Astrocyte (in vitro differentiated cells and primary cell): ENCODE data around the gene TLL1. TPM values are rescaled to one million over a fixed set of nuclear protein-coding genes. Genes with fewer than 3 reads are reported as not detected.

ENCODE experiments used
- DNase-seq: peaks from one replicate; pipeline ENCODE4 v3.0.0-alpha.2; 2010; ENCODE audit warnings: low read depth
- FAIRE-seq: peaks from 2 replicates; lab custom pipeline; 2011; peaks lifted over from hg19 to GRCh38; lab: Jason Lieb, UNC
- H2AFZ ChIP-seq: 2 replicates; pipeline ENCODE4 v1.6.0; 2012; ENCODE audit warnings: low read depth, low read length, inconsistent platforms
- H3K27ac ChIP-seq: 2 replicates; pipeline ENCODE4 v1.5.1; 2011; ENCODE audit warnings: low read depth, low read length, inconsistent platforms
- H3K27me3 ChIP-seq: 2 replicates; pipeline ENCODE4 v1.6.0; 2011; ENCODE audit warnings: low read length, inconsistent platforms; ENCODE audit not compliant: insufficient read depth
- H3K36me3 ChIP-seq: 2 replicates; pipeline ENCODE4 v1.5.1; 2011; ENCODE audit warnings: low read length, inconsistent platforms; ENCODE audit not compliant: insufficient read depth
- H3K4me1 ChIP-seq: 2 replicates; pipeline ENCODE4 v1.5.1; 2011; ENCODE audit warnings: low read length, inconsistent platforms; ENCODE audit not compliant: insufficient read depth
- H3K4me2 ChIP-seq: 2 replicates; pipeline ENCODE4 v1.6.0; 2012; ENCODE audit warnings: low read length, inconsistent platforms
- H3K4me3 ChIP-seq: 2 replicates; pipeline ENCODE4 v1.5.1; 2011; ENCODE audit warnings: low read depth, mild to moderate bottlenecking, low read length, inconsistent platforms; ENCODE audit not compliant: insufficient read depth
- H3K79me2 ChIP-seq: 2 replicates; pipeline ENCODE4 v1.6.0; 2012; ENCODE audit warnings: mild to moderate bottlenecking, low read length, inconsistent platforms; ENCODE audit not compliant: insufficient read depth
- H3K9ac ChIP-seq: 2 replicates; pipeline ENCODE4 v1.6.0; 2012; ENCODE audit warnings: mild to moderate bottlenecking, low read length, inconsistent platforms
- H3K9me3 ChIP-seq: 2 replicates; pipeline ENCODE4 v1.5.1; 2012; ENCODE audit warnings: low read depth, mild to moderate bottlenecking, low read length, inconsistent platforms; ENCODE audit not compliant: insufficient read depth
- H4K20me1 ChIP-seq: 2 replicates; pipeline ENCODE4 v1.6.0; 2012; ENCODE audit warnings: low read length, inconsistent platforms; ENCODE audit not compliant: insufficient read depth
- H3K27ac Mint-ChIP-seq: one replicate; pipeline ENCODE4 v1.8.0; 2021; ENCODE audit warnings: mild to moderate bottlenecking, mixed read lengths; ENCODE audit not compliant: unreplicated experiment
- H3K27me3 Mint-ChIP-seq: one replicate; pipeline ENCODE4 v1.8.0; 2021; ENCODE audit warnings: low read depth, mixed read lengths; ENCODE audit not compliant: unreplicated experiment
- H3K36me3 Mint-ChIP-seq: one replicate; pipeline ENCODE4 v1.8.0; 2021; ENCODE audit warnings: low read depth, mixed read lengths; ENCODE audit not compliant: unreplicated experiment
- H3K4me1 Mint-ChIP-seq: one replicate; pipeline ENCODE4 v1.8.0; 2021; ENCODE audit warnings: low read depth, mixed read lengths; ENCODE audit not compliant: unreplicated experiment
- H3K4me3 Mint-ChIP-seq: one replicate; pipeline ENCODE4 v1.8.0; 2021; ENCODE audit warnings: mild to moderate bottlenecking, moderate library complexity, mixed read lengths; ENCODE audit not compliant: unreplicated experiment
- H3K9me3 Mint-ChIP-seq: one replicate; pipeline ENCODE4 v1.8.0; 2021; ENCODE audit warnings: mild to moderate bottlenecking, mixed read lengths; ENCODE audit not compliant: unreplicated experiment
- CTCF ChIP-seq: IDR thresholded peaks from 2 replicates; pipeline ENCODE4 v1.5.1; 2011; ENCODE audit warnings: low read depth, mild to moderate bottlenecking, inconsistent platforms, low read length, moderate library complexity; ENCODE audit not compliant: insufficient read depth
- EZH2 ChIP-seq: IDR thresholded peaks from 2 replicates; pipeline ENCODE4 v1.6.1; 2012; ENCODE audit warnings: mild to moderate bottlenecking, low read length, inconsistent platforms; ENCODE audit not compliant: insufficient read depth
- total RNA-seq: library from RNA; stranded (reverse); gene quantifications from 2 replicates; pipeline ENCODE4 v1.2.1, GENCODE V29; 2021

Gene TLL1
- total RNA-seq, 1 donor from 2014 or later = 2.7 TPM

DNA sequence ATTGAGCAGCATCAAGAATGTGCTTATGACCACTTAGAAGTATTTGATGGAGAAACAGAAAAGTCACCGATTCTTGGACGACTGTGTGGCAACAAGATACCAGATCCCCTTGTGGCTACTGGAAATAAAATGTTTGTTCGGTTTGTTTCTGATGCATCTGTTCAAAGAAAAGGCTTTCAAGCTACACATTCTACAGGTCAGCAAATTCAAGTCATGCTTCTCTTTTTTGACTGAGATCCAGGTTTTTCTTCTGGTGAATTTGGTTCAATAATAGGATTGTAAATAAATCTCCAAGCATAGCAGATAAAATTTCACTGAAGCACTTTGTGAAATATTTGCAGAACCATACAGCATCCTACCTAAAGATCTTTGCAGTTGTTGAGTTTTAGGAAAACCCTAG is 218.1 kb downstream of the TLL1 start:
- Histone ChIP-seq H3K9ac (no peak overlapping the region), H3K4me3 (no peak overlapping the region), H2AFZ (no peak overlapping the region), H3K27me3 (no peaks in the 10 kb centered on the region), H3K27ac (no peak overlapping the region), H3K4me2 (no peak overlapping the region), H3K4me1 (no peaks in the 10 kb centered on the region), H3K36me3 (no peaks in the 10 kb centered on the region), H3K79me2 (no peaks in the 10 kb centered on the region), H3K9me3 (no peaks in the 10 kb centered on the region), H4K20me1 (no peaks in the 10 kb centered on the region)
- H3K9me3 Mint-ChIP-seq = no peaks in the 10 kb centered on the region
- no peaks in the 10 kb centered on the region for H3K36me3 Mint-ChIP-seq
- H3K27me3 Mint-ChIP-seq = no peaks in the 10 kb centered on the region
- FAIRE-seq (no peak), DNase-seq (no peak)
- H3K4me3 Mint-ChIP-seq = no peak overlapping the region
- H3K4me1 Mint-ChIP-seq = no peaks in the 10 kb centered on the region
- H3K27ac Mint-ChIP-seq = no peak overlapping the region
- TF ChIP-seq CTCF (no peak), EZH2 (no peak)

GRCh38 chr4:166091912-166092510 is 219.0 kb downstream of the TLL1 start:
- no peaks in the 10 kb centered on the region for H3K9me3 ChIP-seq
- H3K4me3 ChIP-seq = no peak overlapping the region
- H3K79me2 ChIP-seq = no peaks in the 10 kb centered on the region
- H3K4me3 Mint-ChIP-seq = no peak overlapping the region
- H4K20me1 ChIP-seq = no peaks in the 10 kb centered on the region
- H3K4me2 ChIP-seq = no peak overlapping the region
- H3K4me1 Mint-ChIP-seq = no peaks in the 10 kb centered on the region
- H2AFZ ChIP-seq = no peak overlapping the region
- DNase-seq (peak; percentile 22), FAIRE-seq (no peak)
- H3K9me3 Mint-ChIP-seq = no peaks in the 10 kb centered on the region
- no peaks in the 10 kb centered on the region for H3K4me1 ChIP-seq
- no peak overlapping the region for H3K9ac ChIP-seq
- H3K36me3 Mint-ChIP-seq = no peaks in the 10 kb centered on the region
- no peaks in the 10 kb centered on the region for H3K27me3 Mint-ChIP-seq
- H3K27me3 ChIP-seq = no peaks in the 10 kb centered on the region
- no peak overlapping the region for H3K27ac Mint-ChIP-seq
- TF ChIP-seq CTCF (peak; percentile 76), EZH2 (no peak)
- no peaks in the 10 kb centered on the region for H3K36me3 ChIP-seq
- no peak overlapping the region for H3K27ac ChIP-seq

DNA sequence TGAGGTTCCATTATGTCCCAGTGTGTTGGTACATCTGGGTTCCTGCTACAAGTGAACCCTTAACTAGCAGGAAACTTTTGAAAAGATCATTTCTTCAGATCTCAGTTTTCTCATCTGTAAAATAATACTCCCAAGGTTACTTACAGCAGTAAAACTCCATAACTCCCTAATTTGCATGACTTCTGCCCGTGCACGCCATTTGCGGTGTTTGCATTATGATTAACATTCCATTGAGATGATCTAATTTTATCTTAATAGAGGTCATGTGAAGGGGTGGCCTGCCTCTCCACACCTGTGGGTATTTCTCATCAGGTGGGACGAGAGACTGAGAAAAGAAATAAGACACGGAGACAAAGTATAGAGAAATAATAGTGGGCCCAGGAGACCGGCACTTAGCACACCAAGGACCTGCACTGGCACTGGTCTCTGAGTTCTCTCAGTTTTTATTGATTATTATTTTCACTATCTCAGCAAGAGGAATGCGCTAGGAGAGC is 219.8 kb downstream of the TLL1 start:
- FAIRE-seq (no peak), DNase-seq (no peak)
- Histone ChIP-seq H3K9ac (no peak overlapping the region), H3K9me3 (no peaks in the 10 kb centered on the region), H2AFZ (no peak overlapping the region), H4K20me1 (no peaks in the 10 kb centered on the region), H3K4me2 (no peak overlapping the region), H3K27ac (no peak overlapping the region), H3K4me1 (no peaks in the 10 kb centered on the region), H3K36me3 (no peaks in the 10 kb centered on the region), H3K79me2 (no peaks in the 10 kb centered on the region), H3K4me3 (no peak overlapping the region), H3K27me3 (no peaks in the 10 kb centered on the region)
- no peak overlapping the region for H3K4me3 Mint-ChIP-seq
- no peaks in the 10 kb centered on the region for H3K4me1 Mint-ChIP-seq
- no peaks in the 10 kb centered on the region for H3K27me3 Mint-ChIP-seq
- H3K27ac Mint-ChIP-seq = no peak overlapping the region
- no peaks in the 10 kb centered on the region for H3K9me3 Mint-ChIP-seq
- H3K36me3 Mint-ChIP-seq = no peaks in the 10 kb centered on the region
- no peak for TF ChIP-seq CTCF
- no peak for TF ChIP-seq EZH2
